Loucy (cell line): Measurements from ENCODE around the gene SLC2A4RG.

Experiments used
- EZH2phosphoT487 ChIP-seq: fragments of 200-600 bp; IDR thresholded peaks from 2 replicates; pipeline ENCODE4 v1.6.1; 2018; ENCODE audit warnings: antibody characterized with exemption, mild to moderate bottlenecking, moderate library complexity, borderline replicate concordance
- TF ChIP-seq, protein P1 (sequence below): fragments of 200-600 bp; sonication (generic); conservative IDR thresholded peaks from 2 replicates; pipeline ENCODE4 v1.5.1; 2014; ENCODE audit warnings: mild to moderate bottlenecking, antibody characterized with exemption, low read length

DNA sequence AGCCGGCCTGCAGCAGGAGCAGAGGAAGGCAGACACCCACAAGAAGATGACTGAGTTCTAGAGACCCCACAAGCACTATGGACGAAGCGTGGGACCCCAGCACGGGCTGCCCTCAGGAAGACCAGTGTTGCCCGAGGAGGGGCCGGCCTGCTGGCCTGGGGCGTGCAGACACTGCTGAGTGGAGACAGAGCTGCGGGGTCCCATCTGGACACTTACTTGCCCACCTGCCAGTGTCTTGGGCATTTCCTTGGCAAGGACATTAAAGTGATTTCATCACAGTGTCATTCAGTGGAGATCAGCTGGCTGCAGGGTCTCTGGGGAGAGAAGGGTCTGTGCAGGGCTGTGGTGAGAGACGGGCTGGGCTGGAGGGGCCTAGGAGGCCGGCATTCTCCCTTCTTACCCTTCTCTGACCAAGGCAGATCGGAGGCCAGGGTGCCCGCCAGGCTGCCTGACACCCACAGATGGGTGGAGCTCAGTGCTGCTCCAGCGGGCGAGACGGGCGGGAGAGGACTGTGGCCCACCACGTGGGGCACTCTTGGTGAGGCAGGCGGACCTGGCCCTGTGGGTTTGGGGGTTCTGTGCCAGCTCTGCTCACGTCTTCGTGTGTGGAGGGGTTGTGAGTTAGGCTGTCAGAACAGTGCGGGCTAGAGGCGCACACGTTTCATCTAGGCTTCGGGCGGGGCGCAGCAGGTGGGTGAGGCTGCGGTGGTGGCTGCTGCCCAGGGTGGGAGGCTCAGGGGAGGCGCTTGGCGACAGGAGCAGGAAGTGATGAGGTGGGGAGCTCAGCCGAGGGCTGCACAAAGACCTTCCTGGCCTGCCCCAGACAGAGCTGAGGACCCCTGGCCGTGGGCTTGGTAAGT is 3.5 kb upstream of the SLC2A4RG start, which contains the start of gene LIME1:
- TF ChIP-seq, protein P1, sequence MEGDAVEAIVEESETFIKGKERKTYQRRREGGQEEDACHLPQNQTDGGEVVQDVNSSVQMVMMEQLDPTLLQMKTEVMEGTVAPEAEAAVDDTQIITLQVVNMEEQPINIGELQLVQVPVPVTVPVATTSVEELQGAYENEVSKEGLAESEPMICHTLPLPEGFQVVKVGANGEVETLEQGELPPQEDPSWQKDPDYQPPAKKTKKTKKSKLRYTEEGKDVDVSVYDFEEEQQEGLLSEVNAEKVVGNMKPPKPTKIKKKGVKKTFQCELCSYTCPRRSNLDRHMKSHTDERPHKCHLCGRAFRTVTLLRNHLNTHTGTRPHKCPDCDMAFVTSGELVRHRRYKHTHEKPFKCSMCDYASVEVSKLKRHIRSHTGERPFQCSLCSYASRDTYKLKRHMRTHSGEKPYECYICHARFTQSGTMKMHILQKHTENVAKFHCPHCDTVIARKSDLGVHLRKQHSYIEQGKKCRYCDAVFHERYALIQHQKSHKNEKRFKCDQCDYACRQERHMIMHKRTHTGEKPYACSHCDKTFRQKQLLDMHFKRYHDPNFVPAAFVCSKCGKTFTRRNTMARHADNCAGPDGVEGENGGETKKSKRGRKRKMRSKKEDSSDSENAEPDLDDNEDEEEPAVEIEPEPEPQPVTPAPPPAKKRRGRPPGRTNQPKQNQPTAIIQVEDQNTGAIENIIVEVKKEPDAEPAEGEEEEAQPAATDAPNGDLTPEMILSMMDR, result no peak; the same call in 1 of the 2 replicates
- no peak for TF ChIP-seq EZH2phosphoT487
